Lower lobe of right lung (tissue), 2 donors: Measurements from ENCODE around the gene BMPR1A. TPM values are rescaled to one million over a fixed set of nuclear protein-coding genes. Genes with fewer than 3 reads are reported as not detected.

ENCODE experiments used
- ATAC-seq, 2 donors: fragments of 200-7000 bp; cut with Tn5 transposase; one replicate each; pipeline ENCODE4 v1.9.1; 2020 to 2022; ENCODE audit warnings: mild to moderate bottlenecking in 2 of 2, moderate library complexity in 2 of 2
- DNase-seq: peaks from one replicate; pipeline ENCODE4 v3.0.0-alpha.2; 2020
- H3K27ac ChIP-seq: fragments of 200-600 bp; one replicate; pipeline ENCODE4 v1.8.0; 2022
- H3K27me3 ChIP-seq: fragments of 200-600 bp; one replicate; pipeline ENCODE4 v1.8.0; 2022; ENCODE audit warnings: low read depth
- H3K36me3 ChIP-seq: fragments of 200-600 bp; one replicate; pipeline ENCODE4 v1.8.0; 2022; ENCODE audit warnings: mild to moderate bottlenecking
- H3K4me1 ChIP-seq: fragments of 200-600 bp; one replicate; pipeline ENCODE4 v1.8.0; 2022
- H3K4me3 ChIP-seq: fragments of 200-600 bp; one replicate; pipeline ENCODE4 v1.8.0; 2022; ENCODE audit warnings: mild to moderate bottlenecking
- H3K9me3 ChIP-seq: fragments of 200-600 bp; one replicate; pipeline ENCODE4 v1.8.0; 2022
- intact Hi-C: fragments of 100-400 bp; cut with DNase I; formaldehyde crosslinking; loops from one replicate; pipeline ENCODE4 v1.11.0; 2022
- total RNA-seq: library from RNA; stranded (reverse); fragmentation: NEBNext Ultra II Directional; extraction: Animal tissue kit (Norgen Biotek cat#: 25700); gene quantifications from one replicate; pipeline ENCODE4 v1.2.1, GENCODE V29; 2021
- TF ChIP-seq, protein P1 (sequence below): fragments of 200-600 bp; IDR thresholded peaks from one replicate; pipeline ENCODE4 v1.8.0; 2022; ENCODE audit warnings: antibody characterized with exemption, mild to moderate bottlenecking
- donor health status: DM: no; HTN: yes; CAD: no; lungs with severe emphysema.

BMPR1A gene
- total RNA-seq, 1 donor from 2014 or later = 37.0 TPM

DNA sequence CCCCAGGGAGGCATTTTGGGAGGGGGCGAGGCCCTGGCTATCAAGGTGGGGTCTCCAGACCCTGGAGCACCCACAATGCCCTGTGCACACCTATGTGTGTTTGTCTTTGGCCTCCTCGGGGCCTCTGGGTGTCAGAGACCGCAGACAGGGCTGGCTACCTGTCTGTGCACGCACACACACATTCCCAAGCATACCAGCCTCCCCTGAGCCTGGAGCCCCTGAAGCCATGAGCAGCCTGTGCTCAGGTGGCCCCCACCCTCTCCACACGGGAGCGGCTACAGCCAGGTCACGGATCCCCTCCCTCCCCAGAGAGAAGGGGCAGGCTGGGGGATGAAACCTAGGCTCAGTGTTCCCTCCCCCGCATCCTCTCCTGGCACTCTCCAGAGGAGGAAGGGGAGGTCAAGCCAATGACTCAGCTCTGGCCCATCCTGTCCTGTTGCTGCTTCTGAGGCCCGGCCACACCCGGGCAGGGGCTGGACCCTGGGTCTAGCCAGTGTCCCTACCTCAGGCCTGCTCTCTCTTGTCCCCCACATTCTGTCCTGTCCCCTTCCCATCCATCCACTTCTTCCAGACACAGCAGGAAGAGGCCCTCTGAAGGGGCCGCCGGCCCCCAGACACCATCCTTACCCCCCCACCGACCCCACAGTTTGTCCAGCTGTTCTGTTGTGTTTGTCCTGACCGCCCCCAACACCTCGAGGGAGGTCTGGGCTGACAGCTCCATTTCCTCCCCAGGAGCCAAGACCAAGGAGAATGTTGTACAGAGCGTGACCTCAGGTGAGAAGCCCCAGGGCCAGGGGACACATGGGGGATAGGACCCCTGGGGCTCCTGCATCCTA lies 202.7 kb downstream of the BMPR1A start:
- Histone ChIP-seq H3K9me3 (no peaks in the 10 kb centered on the region), H3K27me3 (no peaks in the 10 kb centered on the region), H3K36me3 (no peaks in the 10 kb centered on the region), H3K4me3 (peak overlapping the region; percentile 54), H3K4me1 (peaks cover 48% of the 10 kb centered on the region), H3K27ac (peak overlapping the region; percentile 81)
- intact Hi-C loops = no loop called here
- TF ChIP-seq, protein P1, sequence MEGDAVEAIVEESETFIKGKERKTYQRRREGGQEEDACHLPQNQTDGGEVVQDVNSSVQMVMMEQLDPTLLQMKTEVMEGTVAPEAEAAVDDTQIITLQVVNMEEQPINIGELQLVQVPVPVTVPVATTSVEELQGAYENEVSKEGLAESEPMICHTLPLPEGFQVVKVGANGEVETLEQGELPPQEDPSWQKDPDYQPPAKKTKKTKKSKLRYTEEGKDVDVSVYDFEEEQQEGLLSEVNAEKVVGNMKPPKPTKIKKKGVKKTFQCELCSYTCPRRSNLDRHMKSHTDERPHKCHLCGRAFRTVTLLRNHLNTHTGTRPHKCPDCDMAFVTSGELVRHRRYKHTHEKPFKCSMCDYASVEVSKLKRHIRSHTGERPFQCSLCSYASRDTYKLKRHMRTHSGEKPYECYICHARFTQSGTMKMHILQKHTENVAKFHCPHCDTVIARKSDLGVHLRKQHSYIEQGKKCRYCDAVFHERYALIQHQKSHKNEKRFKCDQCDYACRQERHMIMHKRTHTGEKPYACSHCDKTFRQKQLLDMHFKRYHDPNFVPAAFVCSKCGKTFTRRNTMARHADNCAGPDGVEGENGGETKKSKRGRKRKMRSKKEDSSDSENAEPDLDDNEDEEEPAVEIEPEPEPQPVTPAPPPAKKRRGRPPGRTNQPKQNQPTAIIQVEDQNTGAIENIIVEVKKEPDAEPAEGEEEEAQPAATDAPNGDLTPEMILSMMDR = no peak
- DNase-seq (no peak), ATAC-seq (peak; percentile 36 to 41)

DNA sequence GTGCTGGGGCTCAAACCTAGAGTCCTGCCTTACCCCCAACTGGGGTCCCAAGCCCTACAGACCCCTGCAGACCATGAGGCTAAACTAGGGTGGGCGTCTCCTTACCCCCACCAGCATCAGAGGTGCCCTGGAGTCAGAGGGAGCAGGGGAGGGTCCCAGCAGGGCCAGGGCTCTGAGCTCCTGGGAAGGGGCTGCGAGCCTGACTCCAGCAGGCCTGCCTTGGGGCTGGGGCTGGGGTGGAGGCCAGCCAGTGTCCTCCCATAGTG lies 203.3 kb downstream of the BMPR1A start:
- TF ChIP-seq, protein P1 = no peak
- peak overlapping the region; percentile 78 for H3K27ac ChIP-seq
- no peaks in the 10 kb centered on the region for H3K9me3 ChIP-seq
- intact Hi-C loops = no loop called here
- H3K36me3 ChIP-seq = no peaks in the 10 kb centered on the region
- H3K27me3 ChIP-seq = no peaks in the 10 kb centered on the region
- DNase-seq (no peak), ATAC-seq (no peak)
- peaks cover 42% of the 10 kb centered on the region for H3K4me1 ChIP-seq
- peak overlapping the region; percentile 54 for H3K4me3 ChIP-seq

DNA sequence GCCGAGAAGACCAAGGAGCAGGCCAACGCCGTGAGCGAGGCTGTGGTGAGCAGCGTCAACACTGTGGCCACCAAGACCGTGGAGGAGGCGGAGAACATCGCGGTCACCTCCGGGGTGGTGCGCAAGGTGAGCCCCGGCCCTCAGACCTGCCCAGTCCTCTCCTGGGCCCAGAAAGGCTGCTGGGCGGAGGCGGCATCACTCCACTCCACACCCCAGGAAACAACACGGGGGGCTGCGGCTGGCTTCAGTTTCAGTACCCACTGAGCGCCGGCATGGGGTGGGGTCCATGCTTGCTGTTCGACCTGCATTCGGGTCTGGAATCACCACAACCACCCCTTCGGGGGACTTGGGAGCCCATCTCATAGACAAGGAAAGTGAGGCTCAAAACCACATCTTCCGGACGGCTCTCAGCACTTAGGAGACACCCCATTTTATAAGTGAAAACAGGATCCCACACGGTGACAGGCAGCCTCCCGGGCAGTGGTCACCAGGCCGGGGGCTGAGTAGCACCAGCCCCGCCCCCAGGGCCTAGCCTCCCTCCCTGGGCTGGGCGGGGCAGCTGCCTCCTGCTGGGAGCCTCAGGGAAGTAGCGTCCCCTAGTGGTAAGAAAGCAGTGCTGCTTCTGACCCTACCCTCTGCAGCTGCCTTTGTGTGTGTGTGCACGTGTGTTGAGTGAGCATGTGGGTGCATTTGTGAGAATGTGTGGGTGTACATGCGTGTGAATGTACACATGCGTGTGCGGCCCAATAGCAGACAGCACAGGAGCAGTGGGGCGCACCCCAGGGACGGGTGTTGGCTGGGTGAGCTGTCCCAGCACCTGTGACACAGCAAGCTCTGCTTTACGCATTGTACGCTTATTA lies 203.8 kb downstream of the BMPR1A start:
- ATAC-seq = peak; percentile 69 to 75

DNA sequence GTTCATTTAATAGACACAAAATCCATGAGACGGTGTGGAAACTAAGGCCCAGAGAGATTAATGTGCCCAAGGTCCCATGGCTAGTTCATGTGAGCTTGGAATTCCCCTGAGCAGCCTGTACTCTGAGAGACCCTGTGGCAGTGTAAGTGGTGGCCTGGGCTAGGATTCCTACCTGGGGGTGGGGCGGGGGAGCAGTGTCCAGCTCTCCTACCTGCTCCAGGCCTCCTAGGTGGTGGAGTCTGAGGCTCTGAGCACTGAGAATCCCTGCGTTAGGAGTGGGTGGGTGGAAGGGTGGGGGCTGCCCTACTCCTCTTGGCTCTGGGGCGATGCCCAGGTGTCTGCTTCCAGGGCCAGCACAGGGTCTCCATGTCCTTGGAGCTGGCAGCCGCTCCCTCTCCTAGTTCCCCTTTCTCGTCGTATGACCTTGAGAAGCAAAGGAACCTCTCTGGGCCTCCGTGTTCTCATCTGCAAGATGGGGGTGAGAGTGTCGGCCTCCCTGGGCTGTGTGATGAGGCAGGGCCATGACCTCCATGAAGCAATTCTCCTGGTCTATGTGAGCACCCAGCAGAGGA lies 204.5 kb downstream of the BMPR1A start:
- DNase-seq (peak; percentile 26), ATAC-seq (no peak)
- H3K27ac ChIP-seq = no peak overlapping the region
- no peaks in the 10 kb centered on the region for H3K27me3 ChIP-seq
- H3K9me3 ChIP-seq = no peaks in the 10 kb centered on the region
- no peak overlapping the region for H3K4me3 ChIP-seq
- H3K4me1 ChIP-seq = peaks cover 36% of the 10 kb centered on the region
- TF ChIP-seq, protein P1 = no peak
- intact Hi-C loops = no loop called here
- no peaks in the 10 kb centered on the region for H3K36me3 ChIP-seq

More for the DNA sequence above, 203.8 kb downstream of the BMPR1A start:
- TF ChIP-seq, protein P1 = peak; percentile 87
- peak; percentile 60 for DNase-seq
- Histone ChIP-seq H3K9me3 (no peaks in the 10 kb centered on the region), H3K4me1 (peaks cover 37% of the 10 kb centered on the region), H3K36me3 (no peaks in the 10 kb centered on the region), H3K27me3 (no peaks in the 10 kb centered on the region), H3K4me3 (peak overlapping the region; percentile 54), H3K27ac (peak overlapping the region; percentile 78)
- intact Hi-C loops = no loop called here

DNA sequence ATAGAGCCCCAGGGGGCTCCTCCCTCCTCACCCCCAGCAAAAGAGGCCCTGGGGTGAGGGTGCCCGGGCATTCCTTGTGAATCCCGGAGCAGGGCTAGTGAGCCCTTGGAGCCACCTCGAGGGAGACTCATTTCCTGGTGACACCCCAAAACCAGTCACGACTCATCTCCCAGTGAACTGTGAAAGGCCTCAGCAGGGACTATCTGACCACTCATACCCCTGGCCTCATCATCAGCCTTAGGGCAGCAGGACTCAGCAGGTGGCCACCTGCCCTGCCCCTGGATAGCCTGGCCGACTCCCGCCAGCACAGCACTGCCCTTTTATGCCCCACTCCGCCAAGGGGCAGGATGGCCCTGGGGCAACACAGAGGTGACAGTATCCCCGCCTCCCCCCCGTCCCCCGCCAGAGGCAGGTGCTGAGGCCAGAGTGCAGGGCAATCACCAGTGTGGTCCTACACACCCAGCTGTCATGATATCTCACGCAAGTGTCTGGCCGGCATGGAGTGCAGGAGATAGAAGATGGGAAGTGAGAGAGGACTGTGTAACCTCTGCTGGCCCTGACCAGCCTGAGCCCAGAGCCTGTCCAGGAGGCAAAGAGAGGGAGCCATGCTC lies 205.2 kb downstream of the BMPR1A start:
- Histone ChIP-seq H3K4me3 (no peak overlapping the region), H3K27me3 (no peaks in the 10 kb centered on the region), H3K27ac (no peak overlapping the region), H3K4me1 (peaks cover 43% of the 10 kb centered on the region), H3K36me3 (no peaks in the 10 kb centered on the region), H3K9me3 (no peaks in the 10 kb centered on the region)
- no peak for ATAC-seq
- TF ChIP-seq, protein P1 = no peak
- DNase-seq = no peak
- intact Hi-C loops = no loop called here
